H1 (cell line): ENCODE data around the gene PGM2L1. TPM values are rescaled to one million over a fixed set of nuclear protein-coding genes. Genes with fewer than 3 reads are reported as not detected.

Experiments used
- CTCF ChIA-PET: fragments of 300-600 bp; sonication (Branson Sonifier 250); formaldehyde crosslinking; loops from one replicate; lab custom pipeline; 2021; ENCODE audit not compliant: partially characterized antibody; lab: Charles Lee
- POLR2A ChIA-PET: fragments of 300-600 bp; sonication (Branson Sonifier 250); formaldehyde crosslinking; loops from one replicate; lab custom pipeline; 2021; ENCODE audit warnings: inconsistent platforms; ENCODE audit not compliant: partially characterized antibody; lab: Charles Lee
- DNase-seq, 2 experiments: peaks; one replicate each; pipeline versions ENCODE4 v3.0.0 to v3.0.0-alpha.2; 2010 to 2022; ENCODE audit warnings: low spot score in 2 of 2, low read depth in 1 of 2, mixed read lengths in 1 of 2
- FAIRE-seq: peaks from 2 replicates; lab custom pipeline; 2011; peaks lifted over from hg19 to GRCh38; lab: Jason Lieb, UNC
- H2AFZ ChIP-seq: 2 replicates; pipeline ENCODE4 v1.8.1; 2012; ENCODE audit warnings: low read length, inconsistent platforms
- H2AK5ac ChIP-seq: 2 replicates; pipeline ENCODE4 v1.6.1; 2013; ENCODE audit warnings: low read depth, low read length
- H2BK120ac ChIP-seq: replicated peaks from 2 replicates; pipeline ENCODE3; 2013; ENCODE audit warnings: low read depth, low read length, inconsistent platforms
- H2BK12ac ChIP-seq: 2 replicates; pipeline ENCODE4 v1.6.1; 2013; ENCODE audit warnings: low read depth, low read length
- H2BK15ac ChIP-seq: 2 replicates; pipeline ENCODE4 v1.6.1; 2013; ENCODE audit warnings: low read length
- H2BK20ac ChIP-seq: 2 replicates; pipeline ENCODE4 v1.6.1; 2013; ENCODE audit warnings: low read length
- H2BK5ac ChIP-seq: 2 replicates; pipeline ENCODE4 v1.6.1; 2013; ENCODE audit warnings: low read depth, low read length
- H3K14ac ChIP-seq: 2 replicates; pipeline ENCODE4 v1.6.1; 2013; ENCODE audit warnings: inconsistent platforms; ENCODE audit not compliant: insufficient read length
- H3K18ac ChIP-seq: 2 replicates; pipeline ENCODE4 v1.6.1; 2013; ENCODE audit warnings: low read length; ENCODE audit errors: extremely low read depth
- H3K23ac ChIP-seq: 2 replicates; pipeline ENCODE4 v1.6.1; 2013; ENCODE audit warnings: inconsistent platforms; ENCODE audit not compliant: insufficient read length
- H3K23me2 ChIP-seq: 2 replicates; pipeline ENCODE4 v1.6.1; 2013; ENCODE audit warnings: low read depth, low read length
- H3K27ac ChIP-seq: 2 replicates; pipeline ENCODE4 v1.6.1; 2011; ENCODE audit warnings: low read depth, low read length, inconsistent platforms
- H3K27me3 ChIP-seq, 4 experiments: replicated peaks in 1 of 4; 1 replicate in 1 of 4; 2 replicates in 3 of 4; pipeline versions ENCODE4 v1.6.1 to v1.8.1; 2011 to 2013; ENCODE audit warnings: low read length in 3 of 4, mild to moderate bottlenecking in 3 of 4, inconsistent platforms in 2 of 4, mixed read lengths in 2 of 4, moderate library complexity in 1 of 4; ENCODE audit not compliant: control insufficient read depth in 3 of 4, insufficient read depth in 3 of 4; ENCODE audit errors: extremely low read depth in 1 of 4
- H3K36me3 ChIP-seq, 4 experiments: 2 replicates each; pipeline versions ENCODE4 v1.6.1 to v1.8.1; 2011 to 2013; ENCODE audit warnings: mild to moderate bottlenecking in 4 of 4, low read length in 3 of 4, moderate library complexity in 2 of 4, control low read depth in 1 of 4, inconsistent platforms in 1 of 4; ENCODE audit not compliant: insufficient read depth in 4 of 4, control insufficient read depth in 2 of 4
- H3K4ac ChIP-seq: replicated peaks from 2 replicates; pipeline ENCODE3; 2013; ENCODE audit warnings: low read length, low read depth, mixed read lengths, inconsistent platforms; ENCODE audit not compliant: insufficient read length
- H3K4me1 ChIP-seq, 4 experiments: replicated peaks in 1 of 4; 1 replicate in 1 of 4; 2 replicates in 3 of 4; pipeline versions ENCODE4 v1.6.1 to v1.8.1; 2011 to 2013; ENCODE audit warnings: low read length in 3 of 4, inconsistent platforms in 2 of 4, mixed read lengths in 1 of 4; ENCODE audit not compliant: insufficient read depth in 4 of 4, control insufficient read depth in 3 of 4
- H3K4me2 ChIP-seq, 2 experiments: 2 replicates each; pipeline versions ENCODE4 v1.6.1 to v1.8.1; 2011 to 2013; ENCODE audit warnings: low read depth in 2 of 2, low read length in 2 of 2, control low read depth in 1 of 2, inconsistent platforms in 1 of 2, mild to moderate bottlenecking in 1 of 2; ENCODE audit not compliant: insufficient read depth in 1 of 2
- H3K4me3 ChIP-seq, 4 experiments: fragments of 200-600, 300-600 bp in 1 of 4; sonication (generic), shearing (Covaris generic), sonication (Bioruptor Twin) in 1 of 4; 2 replicates each; pipeline versions ENCODE4 v1.5.1 to v1.8.1; 2011 to 2016; ENCODE audit warnings: low read length in 4 of 4, low read depth in 3 of 4, control low read depth in 2 of 4, inconsistent platforms in 2 of 4, mild to moderate bottlenecking in 2 of 4, mixed read lengths in 1 of 4, moderate library complexity in 1 of 4; ENCODE audit not compliant: insufficient read depth in 2 of 4; ENCODE audit errors: extremely low read depth in 1 of 4
- H3K56ac ChIP-seq: replicated peaks from 2 replicates; pipeline ENCODE3; 2013; ENCODE audit warnings: low read depth, mild to moderate bottlenecking, mixed read lengths, low read length, inconsistent platforms; ENCODE audit not compliant: insufficient read length
- H3K79me1 ChIP-seq: 2 replicates; pipeline ENCODE4 v1.6.1; 2013; ENCODE audit warnings: low read depth, low read length, control low read depth
- H3K79me2 ChIP-seq, 2 experiments: 2 replicates each; pipeline versions ENCODE4 v1.6.1 to v1.8.1; 2012 to 2013; ENCODE audit warnings: low read length in 2 of 2, mild to moderate bottlenecking in 2 of 2, inconsistent platforms in 1 of 2; ENCODE audit not compliant: insufficient read depth in 2 of 2, control insufficient read depth in 1 of 2
- H3K9ac ChIP-seq, 4 experiments: replicated peaks in 1 of 4; 1 replicate in 1 of 4; 2 replicates in 3 of 4; pipeline versions ENCODE4 v1.6.1 to v1.8.1; 2011 to 2013; ENCODE audit warnings: low read depth in 3 of 4, low read length in 3 of 4, control low read depth in 2 of 4, mild to moderate bottlenecking in 2 of 4, moderate library complexity in 2 of 4, inconsistent platforms in 1 of 4; ENCODE audit errors: extremely low read depth in 1 of 4
- H3K9me3 ChIP-seq, 2 experiments: 2 replicates each; pipeline versions ENCODE4 v1.6.1 to v1.8.1; 2012 to 2013; ENCODE audit warnings: mild to moderate bottlenecking in 2 of 2, moderate library complexity in 2 of 2, control low read depth in 1 of 2, inconsistent platforms in 1 of 2, low read depth in 1 of 2, low read length in 1 of 2, mixed read lengths in 1 of 2; ENCODE audit not compliant: insufficient read depth in 2 of 2
- H4K20me1 ChIP-seq, 2 experiments: replicated peaks in 1 of 2; 2 replicates each; pipeline versions ENCODE3 to v1.8.1; 2011 to 2013; ENCODE audit warnings: inconsistent platforms in 2 of 2, low read length in 2 of 2, mild to moderate bottlenecking in 1 of 2; ENCODE audit not compliant: insufficient read depth in 2 of 2, control insufficient read depth in 1 of 2
- H4K5ac ChIP-seq: 2 replicates; pipeline ENCODE4 v1.6.1; 2013; ENCODE audit warnings: low read length, low read depth, mixed read lengths, inconsistent platforms; ENCODE audit not compliant: insufficient read length
- H4K8ac ChIP-seq: 2 replicates; pipeline ENCODE4 v1.8.0; 2013; ENCODE audit warnings: mild to moderate bottlenecking, moderate library complexity, low read length, inconsistent platforms; ENCODE audit not compliant: insufficient read depth; ENCODE audit errors: extremely low read depth
- H4K91ac ChIP-seq: replicated peaks from 2 replicates; pipeline ENCODE3; 2013; ENCODE audit warnings: low read length, mixed read lengths, inconsistent platforms; ENCODE audit not compliant: insufficient read length
- BACH1 ChIP-seq: IDR thresholded peaks from 2 replicates; pipeline ENCODE4 v1.6.1; 2012; ENCODE audit warnings: low read length, improper control_type of control experiment
- CREB1 ChIP-seq: IDR thresholded peaks from 2 replicates; pipeline ENCODE4 v1.6.1; 2012; ENCODE audit warnings: inconsistent platforms
- POLR2A ChIP-seq, 2 experiments: IDR thresholded peaks; 1 replicate in 1 of 2; 2 replicates in 1 of 2; pipeline ENCODE4 v1.6.1; 2011; ENCODE audit warnings: low read depth in 2 of 2, low read length in 2 of 2, mild to moderate bottlenecking in 2 of 2; ENCODE audit errors: control extremely low read depth in 1 of 2
- RAD21 ChIP-seq, 2 experiments: IDR thresholded peaks in 1 of 2; conservative IDR thresholded peaks in 1 of 2; 2 replicates each; pipeline ENCODE4 v1.6.1; 2011; ENCODE audit warnings: low read depth in 2 of 2, low read length in 2 of 2, improper control_type of control experiment in 1 of 2, inconsistent platforms in 1 of 2, mild to moderate bottlenecking in 1 of 2, moderate library complexity in 1 of 2
- RFX5 ChIP-seq: IDR thresholded peaks from 2 replicates; pipeline ENCODE4 v1.6.1; 2011; ENCODE audit warnings: low read depth, low read length, improper control_type of control experiment, borderline replicate concordance
- SAP30 ChIP-seq: fragments of 300-600 bp; sonication (generic); IDR thresholded peaks from 2 replicates; pipeline ENCODE4 v1.7.1; 2012; ENCODE audit warnings: low read length, moderate library complexity, mild to moderate bottlenecking, inconsistent platforms; ENCODE audit not compliant: insufficient read depth, insufficient replicate concordance
- SIN3A ChIP-seq, 2 experiments: IDR thresholded peaks in 1 of 2; conservative IDR thresholded peaks in 1 of 2; 2 replicates each; pipeline ENCODE4 v1.6.1; 2011 to 2012; ENCODE audit warnings: low read length in 2 of 2, improper control_type of control experiment in 1 of 2, low read depth in 1 of 2, mild to moderate bottlenecking in 1 of 2
- SRF ChIP-seq: IDR thresholded peaks from 2 replicates; pipeline ENCODE4 v1.6.1; 2011; ENCODE audit warnings: mild to moderate bottlenecking, low read depth, low read length, moderate library complexity
- WGBS, 2 experiments: shearing (Covaris generic) in 1 of 2; methylation state at CpG; one replicate each; pipeline versions ENCODE4 v1.1.6 to v1.1.7; 2013 to 2015; ENCODE audit warnings: low lambda C conversion rate in 2 of 2, mixed read lengths in 2 of 2, inconsistent platforms in 1 of 2, low coverage in 1 of 2, missing lambda C conversion rate in 1 of 2; ENCODE audit not compliant: insufficient replicate concordance in 2 of 2, insufficient coverage in 1 of 2, insufficient read length in 1 of 2; ENCODE audit errors: extremely low coverage in 1 of 2, missing lambda C conversion rate in 1 of 2; 5-methylcytosine and 5-hydroxymethylcytosine counted together
- polyA plus RNA-seq, 7 experiments: library from polyadenylated mRNA; depleted of rRNA in 3 of 7; stranded (reverse) in 5 of 7; unstranded in 2 of 7; fragments of >200 nt in 5 of 7; fragments of 200-250 nt in 2 of 7; gene quantifications; 1 replicate in 5 of 7; 2 replicates in 1 of 7; 4 replicates in 1 of 7; pipeline versions ENCODE4 v1.2.1 to v1.2.3, GENCODE V29; 2011 to 2013; ENCODE audit warnings: missing spikeins in 2 of 7, mixed read lengths in 2 of 7
- total RNA-seq: library from RNA; stranded (reverse); fragmentation: NEBNext Ultra II Directional; extraction: Animal tissue kit (Norgen Biotek cat#: 25700); gene quantifications from 2 replicates; pipeline ENCODE4 v1.2.1, GENCODE V29; 2021
- TF ChIP-seq, protein P1 (sequence below): IDR thresholded peaks from 2 replicates; pipeline ENCODE4 v1.6.1; 2011; ENCODE audit warnings: low read length, improper control_type of control experiment
- TF ChIP-seq, protein P2 (sequence below), 3 experiments: IDR thresholded peaks; 1 replicate in 2 of 3; 2 replicates in 1 of 3; pipeline versions ENCODE4 v1.5.1 to v1.6.1; 2011; ENCODE audit warnings: low read length in 3 of 3, mild to moderate bottlenecking in 3 of 3, inconsistent platforms in 2 of 3, low read depth in 1 of 3, moderate library complexity in 1 of 3; ENCODE audit not compliant: insufficient read depth in 1 of 3; ENCODE audit errors: control extremely low read depth in 1 of 3

Gene PGM2L1
- total and polyA plus RNA-seq, 2 of the 8 experiments (the other 6 are each of a cell fraction or from before 2014, with no cell fraction given): 5.0 to 42.7 TPM

DNA sequence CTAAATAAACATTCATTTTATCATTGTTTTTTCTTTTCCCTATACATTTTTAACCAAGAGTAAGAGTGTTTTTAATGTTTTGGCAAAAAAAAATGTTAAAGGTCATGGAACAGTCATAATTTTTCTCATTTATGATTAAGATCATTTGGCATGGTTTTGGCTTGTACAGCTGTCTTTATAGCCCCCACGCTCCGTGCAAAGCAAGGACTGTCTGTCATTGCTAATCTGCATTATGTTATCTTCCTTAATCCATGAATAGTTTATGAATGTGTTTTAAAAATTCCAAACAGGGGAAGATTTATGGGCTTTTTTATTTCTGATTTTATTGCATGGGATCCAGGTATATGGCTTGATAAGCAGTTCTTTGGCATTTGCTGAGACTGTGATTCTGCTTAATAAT is 28.1 kb downstream of the PGM2L1 start:
- no peak overlapping the region for H2BK120ac ChIP-seq
- H2BK12ac ChIP-seq: no peak overlapping the region
- H4K5ac ChIP-seq: no peak overlapping the region
- POLR2A ChIA-PET: no interaction called here
- H2AFZ ChIP-seq: no peak overlapping the region
- H4K8ac ChIP-seq: no peak overlapping the region
- H4K91ac ChIP-seq: no peak overlapping the region
- H2BK5ac ChIP-seq: no peak overlapping the region
- no peak overlapping the region for H3K9ac ChIP-seq
- H3K23me2 ChIP-seq: peaks cover 4% of the 10 kb centered on the region; the same call in 1 of the 2 replicates
- CTCF ChIA-PET: interaction anchor here (0.6 kb wide), 1 partner anchor 323 kb away, joined by 4 read pairs; no protein-coding TSS in a partner anchor
- no peak overlapping the region for H2BK20ac ChIP-seq
- no peak overlapping the region for H2AK5ac ChIP-seq
- no peaks in the 10 kb centered on the region for H3K9me3 ChIP-seq
- H3K23ac ChIP-seq: no peak overlapping the region
- no peaks in the 10 kb centered on the region for H3K4me1 ChIP-seq
- no peak for DNase-seq
- no peaks in the 10 kb centered on the region for H3K79me1 ChIP-seq
- H3K14ac ChIP-seq: no peak overlapping the region
- no peaks in the 10 kb centered on the region for H3K79me2 ChIP-seq
- no peak for FAIRE-seq
- H3K27me3 ChIP-seq: no peaks in the 10 kb centered on the region
- no peak overlapping the region for H3K4me2 ChIP-seq
- H2BK15ac ChIP-seq: no peak overlapping the region
- no peak overlapping the region for H3K4me3 ChIP-seq
- no peak overlapping the region for H3K56ac ChIP-seq
- WGBS, 2 experiments: 95% methylated on average over 2 of the region's 2 CpGs; no CpG with 5 or more reads in 1 of the 2 experiments
- H4K20me1 ChIP-seq: no peaks in the 10 kb centered on the region
- no peak overlapping the region for H3K4ac ChIP-seq
- H3K18ac ChIP-seq: no peak overlapping the region
- H3K27ac ChIP-seq: no peak overlapping the region
- peaks cover 0 to 11% (median 3%) of the 10 kb centered on the region in 4 experiments; a peak in 5 of 8 replicates for H3K36me3 ChIP-seq
- TF ChIP-seq CREB1: no peak
- no peak for TF ChIP-seq SIN3A (conservative IDR thresholded peaks at IDR 0.05 in 1 of 2, IDR thresholded peaks at IDR 0.05 in 1 of 2; ENCODE audit: low read depth in 1 of 2, low read length in 2 of 2)
- TF ChIP-seq SAP30: no peak
- TF ChIP-seq BACH1: no peak
- TF ChIP-seq, protein P1, sequence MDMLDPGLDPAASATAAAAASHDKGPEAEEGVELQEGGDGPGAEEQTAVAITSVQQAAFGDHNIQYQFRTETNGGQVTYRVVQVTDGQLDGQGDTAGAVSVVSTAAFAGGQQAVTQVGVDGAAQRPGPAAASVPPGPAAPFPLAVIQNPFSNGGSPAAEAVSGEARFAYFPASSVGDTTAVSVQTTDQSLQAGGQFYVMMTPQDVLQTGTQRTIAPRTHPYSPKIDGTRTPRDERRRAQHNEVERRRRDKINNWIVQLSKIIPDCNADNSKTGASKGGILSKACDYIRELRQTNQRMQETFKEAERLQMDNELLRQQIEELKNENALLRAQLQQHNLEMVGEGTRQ: no peak
- no peak for TF ChIP-seq POLR2A (IDR thresholded peaks at IDR 0.05; ENCODE audit: control extremely low read depth in 1 of 2, low read depth in 2 of 2, low read length in 2 of 2)
- TF ChIP-seq SRF: no peak
- TF ChIP-seq RFX5: no peak
- no peak for TF ChIP-seq RAD21 (IDR thresholded peaks at IDR 0.05 in 1 of 2, conservative IDR thresholded peaks at IDR 0.05 in 1 of 2; ENCODE audit: low read depth in 2 of 2, low read length in 2 of 2)
- TF ChIP-seq, protein P2, sequence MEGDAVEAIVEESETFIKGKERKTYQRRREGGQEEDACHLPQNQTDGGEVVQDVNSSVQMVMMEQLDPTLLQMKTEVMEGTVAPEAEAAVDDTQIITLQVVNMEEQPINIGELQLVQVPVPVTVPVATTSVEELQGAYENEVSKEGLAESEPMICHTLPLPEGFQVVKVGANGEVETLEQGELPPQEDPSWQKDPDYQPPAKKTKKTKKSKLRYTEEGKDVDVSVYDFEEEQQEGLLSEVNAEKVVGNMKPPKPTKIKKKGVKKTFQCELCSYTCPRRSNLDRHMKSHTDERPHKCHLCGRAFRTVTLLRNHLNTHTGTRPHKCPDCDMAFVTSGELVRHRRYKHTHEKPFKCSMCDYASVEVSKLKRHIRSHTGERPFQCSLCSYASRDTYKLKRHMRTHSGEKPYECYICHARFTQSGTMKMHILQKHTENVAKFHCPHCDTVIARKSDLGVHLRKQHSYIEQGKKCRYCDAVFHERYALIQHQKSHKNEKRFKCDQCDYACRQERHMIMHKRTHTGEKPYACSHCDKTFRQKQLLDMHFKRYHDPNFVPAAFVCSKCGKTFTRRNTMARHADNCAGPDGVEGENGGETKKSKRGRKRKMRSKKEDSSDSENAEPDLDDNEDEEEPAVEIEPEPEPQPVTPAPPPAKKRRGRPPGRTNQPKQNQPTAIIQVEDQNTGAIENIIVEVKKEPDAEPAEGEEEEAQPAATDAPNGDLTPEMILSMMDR (IDR thresholded peaks at IDR 0.05; ENCODE audit: control extremely low read depth in 1 of 3, insufficient read depth in 1 of 3, low read depth in 1 of 3, low read length in 3 of 3): no peak
